Measurements from ENCODE around the gene DNAJC21. TPM values are rescaled to one million over a fixed set of nuclear protein-coding genes. Genes with fewer than 3 reads are reported as not detected.

DNAJC21 gene
- total and polyA plus RNA-seq, 2 of the 4 experiments (the other 2 are of a cell fraction), result 8.8 to 12.7 TPM

- H2AK5ac ChIP-seq (ENCODE audit: low read depth, low read length), result no peak overlapping the region
- no peak overlapping the region for H3K18ac ChIP-seq (ENCODE audit: low read depth, low read length)
- H2AK9ac ChIP-seq (replicated peaks; ENCODE audit: low read depth, low read length, poor library complexity), result no peak overlapping the region
- H4K5ac ChIP-seq (ENCODE audit: low read depth, low read length), result no peak overlapping the region
- no peak overlapping the region for H3K27ac ChIP-seq (ENCODE audit: insufficient read depth, low read length)
- intact Hi-C loops (cut with micrococcal nuclease), result no loop called here
- DNase-seq (no peak), ATAC-seq (ENCODE audit: low read depth) (no peak)
- no peak for TF ChIP-seq CHD1 (IDR thresholded peaks at IDR 0.05; ENCODE audit: low read depth, low read length)
- no peak for TF ChIP-seq POLR2A (IDR thresholded peaks at IDR 0.05; ENCODE audit: low read depth, low read length)
- no peak for TF ChIP-seq MAFK (IDR thresholded peaks at IDR 0.05; ENCODE audit: low read depth, low read length)
- no peak for TF ChIP-seq RAD21 (IDR thresholded peaks at IDR 0.05; ENCODE audit: low read length)
- TF ChIP-seq RFX5 (IDR thresholded peaks at IDR 0.05; ENCODE audit: low read depth, low read length), result no peak
- TF ChIP-seq NFE2L2 (IDR thresholded peaks at IDR 0.05; ENCODE audit: low read depth, low read length), result no peak
- TF ChIP-seq, protein P1, sequence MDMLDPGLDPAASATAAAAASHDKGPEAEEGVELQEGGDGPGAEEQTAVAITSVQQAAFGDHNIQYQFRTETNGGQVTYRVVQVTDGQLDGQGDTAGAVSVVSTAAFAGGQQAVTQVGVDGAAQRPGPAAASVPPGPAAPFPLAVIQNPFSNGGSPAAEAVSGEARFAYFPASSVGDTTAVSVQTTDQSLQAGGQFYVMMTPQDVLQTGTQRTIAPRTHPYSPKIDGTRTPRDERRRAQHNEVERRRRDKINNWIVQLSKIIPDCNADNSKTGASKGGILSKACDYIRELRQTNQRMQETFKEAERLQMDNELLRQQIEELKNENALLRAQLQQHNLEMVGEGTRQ (IDR thresholded peaks at IDR 0.05; ENCODE audit: low read depth, low read length), result no peak
- TF ChIP-seq MXI1 (IDR thresholded peaks at IDR 0.05; ENCODE audit: borderline replicate concordance, low read depth, low read length), result no peak
- no peak for TF ChIP-seq SMC3 (IDR thresholded peaks at IDR 0.05; ENCODE audit: low read depth, low read length)
- no peak for TF ChIP-seq FOS (IDR thresholded peaks at IDR 0.05; ENCODE audit: low read depth, low read length)
- TF ChIP-seq RCOR1 (IDR thresholded peaks at IDR 0.05; ENCODE audit: insufficient replicate concordance, low read length), result no peak
- TF ChIP-seq CEBPB (IDR thresholded peaks at IDR 0.05; ENCODE audit: low read depth, low read length), result no peak
- TF ChIP-seq BHLHE40 (IDR thresholded peaks at IDR 0.05; ENCODE audit: low read depth, low read length), result no peak
- TF ChIP-seq ELK1 (IDR thresholded peaks at IDR 0.05; ENCODE audit: borderline replicate concordance, low read depth, low read length), result no peak
- TF ChIP-seq CTCF (conservative IDR thresholded peaks at IDR 0.05; ENCODE audit: low read depth, low read length), result no peak
- TF ChIP-seq MAZ (IDR thresholded peaks at IDR 0.05; ENCODE audit: borderline replicate concordance, low read depth, low read length), result no peak
- no TSS peak for BruUV-seq (replicated peaks)
- ChIA-PET POLR2A (ENCODE audit: unreplicated experiment) (no interaction called here), CTCF (no interaction called here)
- H3K9ac ChIP-seq (ENCODE audit: low read depth, low read length), result no peak overlapping the region
- H3K56ac ChIP-seq (ENCODE audit: extremely low read depth, insufficient read depth, low read length), result no peak overlapping the region
- H2BK20ac ChIP-seq (ENCODE audit: low read depth, low read length), result no peak overlapping the region
- H3K4me3 ChIP-seq (ENCODE audit: insufficient read depth, low read depth, low read length), result no peak overlapping the region
- H3K36me3 ChIP-seq (ENCODE audit: control insufficient read depth, insufficient read depth, low read length), result peaks cover 15% of the 10 kb centered on the region
- no peak overlapping the region for H2AFZ ChIP-seq (replicated peaks; ENCODE audit: low read length, poor library complexity)
- peaks cover 5% of the 10 kb centered on the region; the same call in 1 of the 2 replicates for H3K4me1 ChIP-seq (ENCODE audit: control insufficient read depth, insufficient read depth, low read length)
- dilution Hi-C loops (cut with HindIII; ENCODE audit: low sequenced_read_pairs, unreplicated experiment), result no loop called here
- H3K4me2 ChIP-seq (ENCODE audit: low read depth, low read length), result no peak overlapping the region
- H2BK120ac ChIP-seq (ENCODE audit: low read depth, low read length), result no peak overlapping the region
- peaks cover 8% of the 10 kb centered on the region for H3K9me1 ChIP-seq (ENCODE audit: insufficient read depth, low read length)
- WGBS, 2 experiments (ENCODE audit: extremely low coverage in 2 of 2, insufficient read length in 1 of 2), result no CpG with 5 or more reads among the region's 2 CpGs
- H4K8ac ChIP-seq (ENCODE audit: low read depth in 2 of 2, low read length in 2 of 2), result no peak overlapping the region
- H4K20me1 ChIP-seq (ENCODE audit: insufficient read depth, low read length), result peaks cover 15% of the 10 kb centered on the region
- no peaks in the 10 kb centered on the region for H3K9me3 ChIP-seq (ENCODE audit: control insufficient read depth, insufficient read depth, low read length)
- no peak overlapping the region for H3K23ac ChIP-seq (ENCODE audit: low read depth, low read length)
- no peak overlapping the region for H2BK15ac ChIP-seq (ENCODE audit: low read depth, low read length)
- H3K79me1 ChIP-seq (ENCODE audit: low read depth in 1 of 2, low read length in 2 of 2), result peaks cover 15 to 42% of the 10 kb centered on the region in 2 experiments
- in situ Hi-C loops (cut with MboI; ENCODE audit: low sequenced_read_pairs), result no loop called here
- H4K91ac ChIP-seq (ENCODE audit: insufficient read depth, low read depth, low read length), result no peak overlapping the region
- H3K14ac ChIP-seq (replicated peaks; ENCODE audit: low read depth, low read length), result no peak overlapping the region
- no peaks in the 10 kb centered on the region for H3K27me3 ChIP-seq (ENCODE audit: control insufficient read depth, insufficient read depth, low read length)
- H3K4ac ChIP-seq (ENCODE audit: low read depth, low read length), result no peak overlapping the region
- H2BK5ac ChIP-seq (ENCODE audit: low read depth, low read length, poor library complexity, severe bottlenecking), result no peak overlapping the region
These were observed 3.6 kb downstream of the DNAJC21 start for GRCh38 chr5:34932947-34933346.

All from IMR-90 (cell line).